GM23248 (cell line): ENCODE results near the gene PRPF4. TPM values are rescaled to one million over a fixed set of nuclear protein-coding genes. Genes with fewer than 3 reads are reported as not detected.

Experiments used
- DNase-seq: peaks from one replicate; pipeline ENCODE4 v3.0.0-alpha.2; 2015
- H2AFZ ChIP-seq: fragments of 200-600 bp; sonication (generic); 2 replicates; pipeline ENCODE4 v1.6.1; 2016; ENCODE audit warnings: antibody characterized with exemption
- H3F3A ChIP-seq: fragments of 200-600 bp; sonication (generic); 2 replicates; pipeline ENCODE4 v1.6.1; 2016; ENCODE audit warnings: mild to moderate bottlenecking, antibody characterized with exemption, mixed run types; ENCODE audit not compliant: insufficient read depth
- H3K27ac ChIP-seq: fragments of 200-600 bp; sonication (generic); 2 replicates; pipeline ENCODE4 v1.5.1; 2016; ENCODE audit warnings: mild to moderate bottlenecking
- H3K27me3 ChIP-seq: fragments of 200-600 bp; sonication (generic); replicated peaks from 2 replicates; pipeline ENCODE4 v1.6.1; 2016; ENCODE audit warnings: mild to moderate bottlenecking; ENCODE audit not compliant: insufficient read depth
- H3K36me3 ChIP-seq: fragments of 200-600 bp; sonication (generic); 2 replicates; pipeline ENCODE4 v1.6.1; 2016; ENCODE audit warnings: low read depth, mild to moderate bottlenecking
- H3K4me1 ChIP-seq: fragments of 200-600 bp; sonication (generic); 2 replicates; pipeline ENCODE4 v1.6.1; 2016; ENCODE audit warnings: mild to moderate bottlenecking; ENCODE audit not compliant: insufficient read depth
- H3K4me2 ChIP-seq: fragments of 200-600 bp; sonication (generic); one replicate; pipeline ENCODE4 v1.6.1; 2016; ENCODE audit warnings: mild to moderate bottlenecking; ENCODE audit not compliant: unreplicated experiment
- H3K4me3 ChIP-seq: fragments of 200-600 bp; sonication (generic); 2 replicates; pipeline ENCODE4 v1.5.1; 2016; ENCODE audit warnings: mild to moderate bottlenecking
- H3K79me2 ChIP-seq: fragments of 200-600 bp; sonication (generic); 2 replicates; pipeline ENCODE4 v1.6.1; 2016; ENCODE audit warnings: mild to moderate bottlenecking; ENCODE audit not compliant: insufficient read depth
- H3K9ac ChIP-seq: fragments of 200-600 bp; sonication (generic); 2 replicates; pipeline ENCODE4 v1.6.1; 2016; ENCODE audit warnings: mild to moderate bottlenecking
- H3K9me2 ChIP-seq: fragments of 200-600 bp; sonication (generic); 2 replicates; pipeline ENCODE4 v1.6.1; 2016; ENCODE audit warnings: mixed run types, mild to moderate bottlenecking, moderate library complexity; ENCODE audit not compliant: insufficient read depth
- H3K9me3 ChIP-seq: fragments of 200-600 bp; sonication (generic); one replicate; pipeline ENCODE4 v1.6.1; 2017; ENCODE audit warnings: low read depth
- H4K20me1 ChIP-seq: fragments of 200-600 bp; sonication (generic); 2 replicates; pipeline ENCODE4 v1.6.0; 2016; ENCODE audit not compliant: insufficient read depth
- EZH2 ChIP-seq: fragments of 200-600 bp; sonication (generic); IDR thresholded peaks from 2 replicates; pipeline ENCODE4 v1.6.1; 2018; ENCODE audit warnings: antibody characterized with exemption, mild to moderate bottlenecking; ENCODE audit not compliant: insufficient read depth, poor library complexity, severe bottlenecking
- EZH2phosphoT487 ChIP-seq: fragments of 200-600 bp; sonication (generic); IDR thresholded peaks from 2 replicates; pipeline ENCODE4 v1.6.1; 2018; ENCODE audit warnings: antibody characterized with exemption, moderate library complexity, mild to moderate bottlenecking, low read depth; ENCODE audit not compliant: insufficient read depth
- WGBS, 2 experiments: methylation state at CpG; one replicate each; pipeline ENCODE4 v1.1.6; 2015 to 2017; ENCODE audit warnings: low lambda C conversion rate in 2 of 2, low coverage in 1 of 2; ENCODE audit errors: missing lambda C conversion rate in 2 of 2; 5-methylcytosine and 5-hydroxymethylcytosine counted together
- in situ Hi-C: fragments of 300-500 bp; cut with MboI; formaldehyde crosslinking; loops from 2 replicates; pipeline ENCODE4 v1.15.0; 2020
- polyA plus RNA-seq: library from polyadenylated mRNA; unstranded; fragments of >200 nt; fragmentation: Nextera tagmentation; extraction: Ambion mirVana; gene quantifications from 2 replicates; pipeline ENCODE4 v1.2.1, GENCODE V29; 2016
- total RNA-seq: library from RNA; depleted of rRNA; stranded (reverse); fragments of >200 nt; shearing (Covaris generic); gene quantifications from 2 replicates; pipeline ENCODE4 v1.2.3, GENCODE V29; 2014; rRNA removed

PRPF4 gene
- total and polyA plus RNA-seq, 2 experiments from 2014 or later = 25.7 to 26.5 TPM

DNA sequence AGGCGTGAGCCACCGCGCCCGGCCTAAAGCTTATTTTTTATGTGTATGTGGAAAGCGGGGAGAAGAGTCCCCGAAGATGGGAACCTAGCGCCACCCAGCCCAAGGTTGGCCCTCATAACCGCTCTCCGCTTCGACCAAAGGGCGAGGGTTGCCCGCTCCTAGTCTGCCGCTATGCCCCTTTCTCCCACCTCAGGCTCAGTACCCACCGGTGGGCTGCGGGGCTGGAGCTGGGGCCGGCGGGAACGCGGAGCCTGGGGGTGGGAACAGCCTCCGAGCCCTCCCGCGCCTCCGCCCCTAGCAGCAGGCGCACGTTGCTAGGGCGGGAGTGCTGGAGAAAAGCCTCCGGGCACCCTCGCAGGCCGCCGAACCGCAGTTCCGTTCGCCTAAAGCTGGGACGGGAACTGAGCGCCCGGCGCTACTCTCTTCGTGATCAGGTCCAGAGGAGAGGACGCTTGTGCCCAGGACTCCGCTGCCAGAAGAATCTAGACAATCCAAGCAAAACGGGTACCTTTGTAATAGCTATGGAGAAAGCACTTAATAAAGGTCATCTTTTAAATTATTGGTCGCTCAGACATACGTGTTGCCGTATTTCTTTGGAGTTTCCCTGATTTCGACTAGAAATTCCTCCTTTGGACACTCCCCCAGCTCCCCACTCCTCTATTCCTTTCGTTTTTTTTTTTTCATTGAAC is 64.7 kb downstream of the PRPF4 start, which contains the start of gene WDR31:
Gene WDR31, minus strand, starts transcription at position 265 of the 689 bp plus-strand sequence. CDS start 8,253 bp downstream, outside the sequence.
- Histone ChIP-seq H3K9me3 (no peaks in the 10 kb centered on the region), H4K20me1 (no peaks in the 10 kb centered on the region), H3K36me3 (no peaks in the 10 kb centered on the region), H3K27me3 (no peaks in the 10 kb centered on the region), H3F3A (no peaks in the 10 kb centered on the region), H3K4me3 (peak within 1 kb of the TSS; percentile 82), H3K79me2 (0 out of 2 replicates have a peak, but pooled peaks cover 7% of the 10 kb centered on the region), H3K9me2 (no peaks in the 10 kb centered on the region), H3K4me2 (peak within 1 kb of the TSS; percentile 99), H3K4me1 (peaks cover 8% of the 10 kb centered on the region), H3K27ac (peak within 1 kb of the TSS; percentile 63), H3K9ac (peak within 1 kb of the TSS; percentile 78), H2AFZ (peak within 1 kb of the TSS; percentile 100)
- no peak for TF ChIP-seq EZH2
- TF ChIP-seq EZH2phosphoT487 = no peak
- in situ Hi-C loops = no loop called here
- peak; percentile 94 for DNase-seq
- WGBS, 2 experiments = 1 to 2% methylated on average over 36 to 44 of the region's 46 CpGs

GRCh38 chr9:113341712-113342410 is 66.4 kb downstream of the PRPF4 start:
- Histone ChIP-seq H3K9ac (no peak overlapping the region), H3K9me2 (no peaks in the 10 kb centered on the region), H3K4me2 (no peak overlapping the region), H3K9me3 (no peaks in the 10 kb centered on the region), H3F3A (no peaks in the 10 kb centered on the region), H2AFZ (no peak overlapping the region), H3K36me3 (no peaks in the 10 kb centered on the region), H3K79me2 (0 out of 2 replicates have a peak, but pooled peaks cover 7% of the 10 kb centered on the region), H3K4me1 (peaks cover 8% of the 10 kb centered on the region), H3K27ac (no peak overlapping the region), H3K4me3 (no peak overlapping the region), H4K20me1 (no peaks in the 10 kb centered on the region), H3K27me3 (no peaks in the 10 kb centered on the region)
- 65 to 68% methylated on average over 9 of the region's 9 CpGs for WGBS, 2 experiments
- in situ Hi-C loops = no loop called here
- no peak for DNase-seq
- TF ChIP-seq EZH2phosphoT487 (no peak), EZH2 (no peak)

Other genes starting within 250 kb of the PRPF4 start
- gene ZFP37, start 218.9 kb upstream of the PRPF4 start, total RNA-seq = 1.7 and 2.9 TPM in 2 replicates
- 2.0 and 2.2 TPM in 2 replicates for gene ZFP37, start 218.9 kb upstream of the PRPF4 start, polyA plus RNA-seq
- 11.1 and 20.8 TPM in 2 replicates for gene SLC31A2, start 124.7 kb upstream of the PRPF4 start, total RNA-seq
- 15.0 and 17.0 TPM in 2 replicates for gene SLC31A2, start 124.7 kb upstream of the PRPF4 start, polyA plus RNA-seq
- gene FKBP15, start 54.4 kb upstream of the PRPF4 start, total RNA-seq = 23.1 and 26.1 TPM in 2 replicates
- gene FKBP15, start 54.4 kb upstream of the PRPF4 start, polyA plus RNA-seq = 17.8 and 18.6 TPM in 2 replicates
- gene SLC31A1, start 54.1 kb upstream of the PRPF4 start, total RNA-seq = 33.6 and 35.8 TPM in 2 replicates
- gene SLC31A1, start 54.1 kb upstream of the PRPF4 start, polyA plus RNA-seq = 36.4 and 37.1 TPM in 2 replicates
- 15.9 and 21.6 TPM in 2 replicates for gene CDC26, start 86 bp upstream of the PRPF4 start, total RNA-seq
- gene CDC26, start 86 bp upstream of the PRPF4 start, polyA plus RNA-seq = 67.2 and 70.9 TPM in 2 replicates
- not detected in 2 replicates for gene RNF183, start 27.7 kb downstream of the PRPF4 start, total RNA-seq
- gene RNF183, start 27.7 kb downstream of the PRPF4 start, polyA plus RNA-seq = not detected in 2 replicates
- 0.97 and 1.0 TPM in 2 replicates for gene WDR31, start 64.6 kb downstream of the PRPF4 start, total RNA-seq
- gene WDR31, start 64.6 kb downstream of the PRPF4 start, polyA plus RNA-seq = 3.1 and 3.7 TPM in 2 replicates
- gene BSPRY, start 73.9 kb downstream of the PRPF4 start, total RNA-seq = not detected in 2 replicates
- not detected in 2 replicates for gene BSPRY, start 73.9 kb downstream of the PRPF4 start, polyA plus RNA-seq
- gene HDHD3, start 101.3 kb downstream of the PRPF4 start, total RNA-seq = 5.3 and 13.2 TPM in 2 replicates
- gene HDHD3, start 101.3 kb downstream of the PRPF4 start, polyA plus RNA-seq = 7.7 and 8.3 TPM in 2 replicates
- gene ALAD, start 125.6 kb downstream of the PRPF4 start, total RNA-seq = 9.7 and 13.7 TPM in 2 replicates
- 18.5 and 18.7 TPM in 2 replicates for gene ALAD, start 125.6 kb downstream of the PRPF4 start, polyA plus RNA-seq
- gene POLE3, start 135.0 kb downstream of the PRPF4 start, total RNA-seq = 52.1 and 55.4 TPM in 2 replicates
- 49.4 and 55.8 TPM in 2 replicates for gene POLE3, start 135.0 kb downstream of the PRPF4 start, polyA plus RNA-seq
- 0.13 and 0.76 TPM in 2 replicates for gene C9orf43, start 135.1 kb downstream of the PRPF4 start, total RNA-seq
- gene C9orf43, start 135.1 kb downstream of the PRPF4 start, polyA plus RNA-seq = 0.42 and 0.59 TPM in 2 replicates
- gene RGS3, start 188.1 kb downstream of the PRPF4 start, total RNA-seq = 44.5 and 58.0 TPM in 2 replicates
- 48.6 and 54.8 TPM in 2 replicates for gene RGS3, start 188.1 kb downstream of the PRPF4 start, polyA plus RNA-seq